ENCODE data around the gene TEX19.

The TEX19 gene

GRCh38 chr17:82322526-82323453, 36.3 kb upstream of the TEX19 start:
- TF ChIP-seq, protein P1, sequence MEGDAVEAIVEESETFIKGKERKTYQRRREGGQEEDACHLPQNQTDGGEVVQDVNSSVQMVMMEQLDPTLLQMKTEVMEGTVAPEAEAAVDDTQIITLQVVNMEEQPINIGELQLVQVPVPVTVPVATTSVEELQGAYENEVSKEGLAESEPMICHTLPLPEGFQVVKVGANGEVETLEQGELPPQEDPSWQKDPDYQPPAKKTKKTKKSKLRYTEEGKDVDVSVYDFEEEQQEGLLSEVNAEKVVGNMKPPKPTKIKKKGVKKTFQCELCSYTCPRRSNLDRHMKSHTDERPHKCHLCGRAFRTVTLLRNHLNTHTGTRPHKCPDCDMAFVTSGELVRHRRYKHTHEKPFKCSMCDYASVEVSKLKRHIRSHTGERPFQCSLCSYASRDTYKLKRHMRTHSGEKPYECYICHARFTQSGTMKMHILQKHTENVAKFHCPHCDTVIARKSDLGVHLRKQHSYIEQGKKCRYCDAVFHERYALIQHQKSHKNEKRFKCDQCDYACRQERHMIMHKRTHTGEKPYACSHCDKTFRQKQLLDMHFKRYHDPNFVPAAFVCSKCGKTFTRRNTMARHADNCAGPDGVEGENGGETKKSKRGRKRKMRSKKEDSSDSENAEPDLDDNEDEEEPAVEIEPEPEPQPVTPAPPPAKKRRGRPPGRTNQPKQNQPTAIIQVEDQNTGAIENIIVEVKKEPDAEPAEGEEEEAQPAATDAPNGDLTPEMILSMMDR (IDR thresholded peaks at IDR 0.05; ENCODE audit: insufficient read depth, low read depth, low read length, missing control alignments): no peak
- H3K4me3 ChIP-seq (ENCODE audit: low read length): no peak overlapping the region
- DNase-seq (ENCODE audit: low read depth): no peak

GRCh38 chr17:82323514-82324234, 35.4 kb upstream of the TEX19 start:
- H3K4me3 ChIP-seq (ENCODE audit: low read length): no peak overlapping the region
- TF ChIP-seq, protein P1 (IDR thresholded peaks at IDR 0.05; ENCODE audit: insufficient read depth, low read depth, low read length, missing control alignments): no peak
- no peak for DNase-seq (ENCODE audit: low read depth)

GRCh38 chr17:82324566-82325285, 34.3 kb upstream of the TEX19 start:
- DNase-seq (ENCODE audit: low read depth): peak; percentile 39
- TF ChIP-seq, protein P1 (IDR thresholded peaks at IDR 0.05; ENCODE audit: insufficient read depth, low read depth, low read length, missing control alignments): no peak
- no peak overlapping the region for H3K4me3 ChIP-seq (ENCODE audit: low read length)

GRCh38 chr17:82325286-82326180, 33.5 kb upstream of the TEX19 start:
- H3K4me3 ChIP-seq (ENCODE audit: low read length): no peak overlapping the region
- TF ChIP-seq, protein P1 (IDR thresholded peaks at IDR 0.05; ENCODE audit: insufficient read depth, low read depth, low read length, missing control alignments): no peak
- no peak for DNase-seq (ENCODE audit: low read depth)

- no peak overlapping the region for H3K4me3 ChIP-seq (ENCODE audit: low read length)
- DNase-seq (ENCODE audit: low read depth): no peak
- TF ChIP-seq, protein P1 (IDR thresholded peaks at IDR 0.05; ENCODE audit: insufficient read depth, low read depth, low read length, missing control alignments): no peak
Observed at GRCh38 chr17:82327289-82327688, 31.8 kb upstream of the TEX19 start.

GRCh38 chr17:82327757-82328140, 31.3 kb upstream of the TEX19 start:
- no peak overlapping the region for H3K4me3 ChIP-seq (ENCODE audit: low read length)
- no peak for DNase-seq (ENCODE audit: low read depth)
- TF ChIP-seq, protein P1 (IDR thresholded peaks at IDR 0.05; ENCODE audit: insufficient read depth, low read depth, low read length, missing control alignments): no peak
